GM21515 (cell line): ENCODE measurements around the gene UNC119.

ENCODE experiments used
- ATAC-seq: cut with Tn5 transposase; IDR thresholded peaks from one replicate; pipeline ENCODE4 v1.9.1; 2021; ENCODE audit not compliant: unreplicated experiment

UNC119 gene

DNA sequence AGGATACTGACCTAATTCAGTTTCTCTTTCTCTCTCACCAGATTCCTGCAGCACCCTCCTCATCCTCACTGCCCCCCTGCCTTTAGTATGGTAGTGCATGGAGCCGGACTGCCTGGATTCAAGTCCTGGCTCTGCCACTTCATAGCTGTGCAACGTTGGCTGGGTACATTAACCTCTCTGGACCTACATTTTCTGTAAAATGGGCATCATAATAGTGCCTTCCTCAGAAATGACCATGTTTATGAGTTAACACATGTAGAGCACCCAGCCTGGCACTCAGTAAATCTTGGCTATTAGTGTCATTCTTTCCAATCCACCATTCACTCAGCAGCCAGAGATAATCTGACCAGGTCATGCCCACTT, 7.3 kb downstream of the UNC119 start:
- no peak for ATAC-seq

DNA sequence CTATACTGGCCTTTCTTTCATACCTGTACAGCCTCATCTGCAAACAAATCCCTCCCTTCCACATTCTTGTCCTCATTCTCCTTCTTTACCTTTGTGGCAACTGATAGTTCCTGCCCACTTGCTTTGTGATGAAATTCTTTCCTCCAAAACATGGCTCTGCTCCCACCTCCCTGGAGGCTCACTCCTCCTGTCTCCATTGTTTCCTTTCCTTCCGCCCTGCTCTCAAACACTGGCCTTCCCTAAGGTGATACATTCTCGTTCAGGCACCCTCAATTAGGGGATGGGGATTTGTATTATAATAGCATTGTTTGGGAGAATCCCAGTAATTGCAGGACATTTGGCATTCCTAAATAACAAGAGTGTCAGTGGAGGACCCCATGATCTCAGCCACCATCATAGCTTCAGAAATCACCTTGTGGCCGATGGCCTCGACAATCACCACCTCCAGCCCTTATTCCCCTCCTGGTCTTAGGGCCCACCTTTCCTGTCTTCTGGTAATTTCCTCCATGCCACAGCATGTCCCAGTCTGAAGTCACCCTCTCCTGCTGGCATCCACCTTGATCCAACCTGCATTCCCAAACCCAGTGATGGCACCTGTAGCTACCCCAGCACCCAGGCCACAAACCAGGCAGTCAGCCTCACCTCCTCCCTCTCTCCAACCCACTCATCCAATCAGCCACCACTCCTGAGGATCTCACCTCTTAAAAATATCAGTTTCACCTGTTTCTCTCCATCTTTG, 7.9 kb downstream of the UNC119 start:
- no peak for ATAC-seq

DNA sequence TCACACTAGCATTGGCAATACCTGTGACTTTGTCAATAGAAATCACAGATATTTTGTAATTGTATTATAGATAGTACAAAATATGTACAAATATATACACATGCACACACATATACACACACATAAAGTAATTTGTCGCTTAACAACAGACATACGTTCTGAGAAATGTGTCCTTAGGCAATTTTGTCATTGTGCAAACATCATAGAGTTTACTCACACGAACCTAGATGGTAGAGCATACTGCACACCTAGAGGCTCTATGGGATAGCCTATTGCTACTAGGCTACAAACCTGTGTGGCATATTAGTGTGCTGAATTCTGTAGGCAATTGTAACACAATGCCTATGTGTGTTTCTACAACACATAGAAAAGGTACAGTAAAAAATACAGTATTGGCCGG, 11.0 kb downstream of the UNC119 start:
- no peak for ATAC-seq

DNA sequence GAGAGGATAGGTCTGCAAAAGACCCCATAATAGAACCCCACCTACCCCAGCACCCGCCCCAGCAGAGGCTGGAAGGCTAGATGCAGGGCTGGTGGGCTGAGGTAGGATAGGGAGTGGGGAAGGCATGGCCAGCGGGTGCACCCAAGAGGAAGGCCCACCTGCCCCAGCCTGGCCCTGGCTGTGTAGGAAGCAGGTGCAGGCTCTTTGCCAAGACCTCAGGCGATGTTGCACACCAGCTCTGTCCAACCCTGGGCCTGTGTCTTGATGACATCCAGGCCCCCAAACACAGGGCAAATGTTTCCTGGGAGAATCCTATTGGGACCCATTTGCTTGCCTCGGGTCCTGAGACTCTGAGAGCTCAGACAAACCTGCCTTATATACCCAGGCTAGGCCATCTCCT, 12.2 kb downstream of the UNC119 start:
- no peak for ATAC-seq

DNA sequence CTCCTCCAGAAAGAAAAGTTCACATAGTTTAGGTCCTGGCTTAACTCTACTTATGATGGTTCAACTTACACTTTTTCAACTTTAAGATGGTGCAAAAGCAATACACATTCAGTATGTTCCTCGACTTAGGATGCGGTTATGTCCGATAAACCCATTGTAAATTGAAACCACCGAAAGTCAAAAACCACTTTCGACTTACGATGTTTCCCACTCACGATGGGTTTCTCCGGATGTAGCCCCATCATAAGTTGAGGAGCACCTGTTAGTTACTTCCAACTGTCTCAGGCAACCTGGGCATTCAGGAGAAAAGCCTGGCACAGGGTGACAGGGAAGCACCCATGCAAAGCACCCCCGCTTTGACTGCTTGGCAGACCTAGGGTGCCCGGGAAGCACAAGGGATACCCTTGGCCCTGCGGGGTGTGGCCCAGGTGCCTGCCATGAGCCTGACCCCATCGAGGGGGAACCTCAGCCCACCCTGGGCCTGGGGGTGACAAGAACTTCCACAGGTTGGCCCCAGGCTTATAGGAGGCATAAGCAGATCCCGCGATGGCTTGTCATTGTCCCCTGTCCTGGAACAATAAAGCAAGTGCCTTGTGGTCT, 14.0 kb downstream of the UNC119 start:
- ATAC-seq, result no peak

DNA sequence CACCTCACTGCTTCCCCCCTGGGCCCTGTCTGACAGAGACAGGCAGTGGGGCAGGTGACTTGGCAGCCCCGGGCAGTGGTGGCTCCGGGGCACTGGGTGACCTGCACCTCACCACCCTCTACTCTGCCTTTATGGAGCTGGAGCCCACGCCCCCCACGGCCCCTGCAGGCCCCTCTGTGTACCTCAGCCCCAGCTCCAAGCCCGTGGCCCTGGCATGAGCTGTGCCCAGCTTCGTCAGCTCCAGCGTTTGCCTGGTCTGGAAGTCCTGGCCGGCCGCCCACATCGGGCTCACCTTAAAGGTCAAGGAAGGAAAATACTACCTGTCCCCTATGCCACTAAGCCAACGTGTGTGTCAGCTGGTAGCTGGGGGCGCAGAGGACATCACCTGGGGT, 15.2 kb downstream of the UNC119 start:
- no peak for ATAC-seq

DNA sequence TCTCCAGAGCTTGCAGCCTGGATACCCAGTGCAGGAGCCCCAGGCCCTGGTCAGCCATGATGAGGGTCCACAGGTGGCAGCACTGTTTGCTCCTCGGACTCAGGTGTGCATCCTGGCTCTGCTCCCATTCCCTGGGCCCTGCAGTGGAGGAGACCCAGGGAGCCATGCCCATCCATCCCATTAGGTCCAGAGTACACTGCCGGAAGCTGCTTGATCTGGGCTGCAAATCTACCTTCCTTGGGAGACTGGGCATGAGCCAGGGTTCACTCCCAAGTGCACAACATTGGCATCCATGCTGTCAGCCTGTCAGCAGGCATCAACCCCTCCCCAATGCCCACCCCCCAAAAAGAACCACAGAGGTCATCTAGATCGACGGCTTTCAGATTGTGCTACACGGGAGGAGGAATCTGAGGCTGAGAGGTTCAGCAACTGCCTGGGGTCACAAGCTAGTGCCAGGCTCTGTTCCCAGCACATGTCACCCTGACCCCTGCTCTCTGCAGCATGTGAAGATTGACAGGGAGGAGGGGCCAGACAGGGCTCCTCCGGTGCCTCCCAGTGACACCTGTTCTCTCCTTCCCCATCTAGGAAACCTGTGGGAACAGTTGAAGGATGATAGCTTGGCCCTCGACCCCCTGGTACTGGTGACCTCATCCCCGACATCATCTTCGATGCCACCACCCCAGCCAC, 15.7 kb downstream of the UNC119 start:
- no peak for ATAC-seq

DNA sequence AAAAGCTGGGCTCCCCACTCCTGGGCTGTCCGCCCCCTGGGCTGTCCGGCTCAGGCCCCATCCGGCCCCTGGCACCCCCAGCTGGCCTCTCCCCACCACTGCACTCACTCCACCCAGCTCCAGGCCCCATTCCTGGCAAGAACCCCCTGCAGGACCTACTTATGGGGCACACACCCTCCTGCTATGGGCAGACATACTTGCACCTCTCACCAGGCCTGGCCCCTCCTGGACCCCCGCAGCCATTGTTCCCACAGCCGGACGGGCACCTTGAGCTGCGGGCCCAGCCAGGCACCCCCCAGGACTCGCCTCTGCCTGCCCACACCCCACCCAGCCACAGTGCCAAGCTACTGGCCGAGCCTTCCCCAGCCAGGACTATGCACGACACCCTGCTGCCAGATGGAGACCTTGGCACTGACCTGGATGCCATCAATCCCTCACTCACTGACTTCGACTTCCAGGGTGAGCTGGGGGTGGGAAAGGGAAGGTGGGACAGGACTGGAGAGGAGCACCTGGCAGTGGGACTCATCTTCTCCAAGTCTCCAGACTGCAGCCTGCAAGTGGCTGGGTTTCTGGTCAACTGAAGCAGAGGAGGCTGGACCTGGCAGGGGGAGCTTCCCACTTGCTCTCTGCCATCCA, 17.6 kb downstream of the UNC119 start:
- no peak for ATAC-seq

DNA sequence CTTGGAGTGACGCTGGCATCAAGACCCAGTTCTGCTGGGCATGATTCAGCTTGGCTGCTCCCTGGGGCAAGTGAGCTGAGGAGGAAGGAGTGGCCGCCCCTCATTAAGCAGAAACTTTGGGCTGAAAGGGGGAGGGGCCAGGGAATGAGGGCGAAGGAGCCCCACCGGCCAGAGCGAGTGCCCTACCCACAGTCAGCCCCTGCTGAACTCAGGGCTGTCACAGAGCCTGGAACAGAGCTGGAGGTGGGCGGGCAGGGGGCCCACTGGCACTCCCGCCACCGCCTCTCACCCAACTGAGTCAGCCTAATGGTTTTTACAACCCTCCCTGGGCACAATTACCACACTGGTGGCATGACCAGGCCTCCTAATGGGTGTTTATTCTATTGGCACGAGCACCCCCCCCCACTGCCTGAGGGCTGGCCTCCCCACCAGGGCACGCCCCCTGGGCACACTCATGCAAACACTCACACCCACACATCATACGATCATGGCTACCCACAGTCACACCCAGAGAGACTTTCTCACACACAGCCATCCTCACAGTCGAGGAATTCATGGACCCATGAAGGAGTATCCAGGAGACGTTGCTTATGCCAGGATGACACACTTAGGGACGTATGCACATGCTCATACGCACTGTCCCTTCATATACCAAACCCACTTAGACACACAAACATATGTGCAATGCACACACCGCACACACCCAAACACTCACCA, 19.2 kb downstream of the UNC119 start:
- no peak for ATAC-seq

DNA sequence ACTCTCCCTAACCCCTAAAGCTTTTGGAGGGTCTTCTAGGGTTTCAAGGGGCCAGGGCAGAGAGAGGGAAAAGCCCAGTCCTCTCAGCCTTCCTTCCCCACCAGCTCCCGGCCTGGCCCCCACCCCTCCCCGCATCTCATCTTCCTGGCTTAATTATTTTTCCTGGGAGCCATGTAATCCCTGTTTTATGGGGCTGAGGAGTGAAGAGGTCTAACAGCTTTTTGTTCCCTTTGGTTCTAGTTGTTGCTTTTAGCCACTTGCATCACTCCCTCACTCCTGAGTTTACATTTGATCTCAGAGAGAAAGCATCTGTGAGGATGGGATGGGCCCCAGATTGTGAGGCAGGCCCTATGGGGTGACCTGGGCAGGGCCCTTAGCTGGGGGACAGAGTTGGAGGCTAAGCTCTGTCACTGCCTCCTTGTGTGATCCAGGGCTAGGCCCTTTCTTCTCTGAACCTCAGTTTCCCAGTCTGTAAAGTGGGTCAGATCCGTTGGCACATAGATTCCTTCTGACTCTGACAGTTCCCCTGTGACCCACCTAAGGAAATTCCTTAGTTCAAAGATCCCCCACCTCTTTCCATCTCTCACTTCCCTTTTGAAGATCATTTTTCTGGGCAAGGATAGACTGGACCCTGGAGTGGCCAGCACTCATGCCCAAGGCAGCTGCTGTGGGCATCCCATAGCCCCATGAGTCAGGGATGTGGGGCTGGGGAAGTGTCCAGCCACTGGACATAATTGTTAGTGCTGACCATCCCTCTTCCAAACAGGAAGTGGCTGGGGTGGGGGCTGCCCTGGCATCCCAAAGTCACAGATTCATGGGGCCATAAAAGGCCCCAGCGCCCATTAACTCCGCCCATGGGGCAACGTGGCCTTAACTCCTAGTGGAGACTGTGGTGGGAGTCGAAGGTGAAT, 20.1 kb downstream of the UNC119 start:
- ATAC-seq, result no peak

DNA sequence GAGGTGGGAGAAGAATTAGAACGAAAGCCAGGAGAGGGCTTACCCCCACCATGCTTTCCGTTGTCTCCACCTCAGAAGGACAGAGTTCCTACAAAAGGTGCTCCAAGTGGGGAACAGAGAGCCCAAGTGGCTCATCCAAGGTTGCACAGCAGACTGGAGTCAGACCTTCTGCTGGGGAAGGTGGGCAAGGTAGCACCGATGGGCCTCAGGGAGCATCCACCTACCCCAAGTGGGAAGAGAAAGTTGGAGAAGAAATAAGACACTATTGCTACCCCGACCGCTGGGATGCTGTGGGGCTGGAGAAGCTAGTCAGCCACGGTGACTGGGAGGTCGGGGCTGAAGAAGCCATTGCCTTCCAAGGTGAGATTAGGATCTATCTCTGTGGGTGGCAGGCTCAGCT, 21.5 kb downstream of the UNC119 start:
- no peak for ATAC-seq

DNA sequence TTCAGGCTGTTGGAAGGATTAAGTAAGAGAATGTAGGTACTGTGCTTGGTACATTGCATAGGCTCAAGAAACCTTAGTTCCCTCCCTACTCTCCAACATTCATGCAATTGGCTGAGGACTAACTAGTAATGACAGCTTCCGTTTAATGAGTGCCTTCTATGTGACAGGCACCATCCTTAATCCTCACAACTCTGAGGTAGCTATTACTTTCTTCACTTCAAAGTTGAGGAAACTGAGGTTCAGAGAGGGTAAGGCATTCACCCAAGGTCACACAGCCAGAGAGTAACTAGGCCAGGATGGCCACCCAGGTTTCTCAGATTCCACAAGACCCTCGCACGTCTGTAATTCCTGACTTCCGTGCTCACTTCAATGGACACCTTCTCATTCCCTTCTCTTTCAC, 22.2 kb downstream of the UNC119 start:
- no peak for ATAC-seq

DNA sequence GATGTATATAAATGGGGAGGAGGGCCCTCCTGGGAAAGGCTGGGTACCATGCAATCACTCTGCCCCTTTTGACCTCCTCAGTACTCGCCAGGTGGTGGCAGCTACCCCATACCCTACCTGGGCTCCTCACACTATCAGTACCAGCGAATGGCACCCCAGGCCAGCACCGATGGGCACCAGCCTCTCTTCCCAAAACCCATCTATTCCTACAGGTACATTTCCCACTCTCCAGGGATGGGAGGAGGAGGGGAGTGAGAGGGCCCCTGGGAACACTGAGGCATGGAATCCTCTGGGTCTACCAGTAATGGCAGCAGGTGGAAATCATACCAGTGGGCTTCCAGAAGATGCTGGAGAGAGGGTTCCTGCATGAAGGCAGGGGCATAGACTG, 23.4 kb downstream of the UNC119 start:
- ATAC-seq, result no peak

DNA sequence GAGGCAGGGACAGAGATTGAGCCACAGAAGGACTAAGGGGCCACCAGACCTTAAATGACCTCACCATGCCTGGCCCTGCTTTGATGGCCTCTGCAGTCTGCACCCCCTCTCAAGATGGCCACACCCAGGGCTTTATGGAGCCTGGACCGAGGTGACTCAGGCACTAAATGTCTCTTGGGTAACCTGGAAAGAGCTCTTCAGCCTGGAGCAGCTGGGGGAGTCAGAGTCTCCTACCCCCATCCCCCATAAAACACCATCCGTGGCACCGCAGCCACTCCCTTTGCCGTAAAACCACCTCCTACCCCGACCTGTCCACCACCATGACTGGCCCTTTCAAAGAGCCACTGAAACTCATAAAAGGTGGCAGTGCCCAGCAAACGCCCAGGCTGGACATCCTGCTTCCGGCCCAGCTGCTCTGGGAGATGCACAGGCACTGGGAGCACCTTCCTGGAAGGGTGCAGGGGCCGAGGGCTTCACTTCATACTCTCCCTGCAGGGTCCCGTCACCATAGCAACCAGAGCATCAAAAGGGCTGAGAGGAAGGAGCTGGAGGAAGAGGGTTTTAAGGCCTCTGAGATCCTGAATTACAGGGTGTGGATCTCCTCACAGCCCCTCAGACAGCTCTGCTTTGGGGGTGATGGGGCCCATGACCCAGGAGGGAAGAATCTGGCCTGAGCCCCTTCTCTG, 24.0 kb downstream of the UNC119 start:
- ATAC-seq, result no peak

DNA sequence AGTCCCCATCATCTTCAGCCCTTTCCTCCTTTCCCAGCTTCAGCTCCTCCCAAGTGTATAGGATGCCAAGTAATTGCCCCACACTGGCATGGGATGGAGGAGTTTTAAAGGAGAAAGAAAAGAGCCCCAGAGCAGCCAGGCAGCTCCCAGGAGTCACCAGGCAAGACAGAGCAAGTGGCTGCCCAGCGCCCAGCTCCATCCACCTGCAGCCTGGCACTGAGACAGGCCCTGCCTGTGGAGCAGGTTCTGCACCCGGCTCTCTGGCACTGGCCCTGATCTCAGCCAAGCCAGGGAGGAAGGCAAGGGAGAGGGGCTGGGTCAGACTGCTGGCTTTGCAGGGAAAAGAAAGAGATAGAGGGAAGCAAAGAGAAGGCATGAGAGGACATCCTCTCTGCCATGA, 24.6 kb downstream of the UNC119 start:
- no peak for ATAC-seq

DNA sequence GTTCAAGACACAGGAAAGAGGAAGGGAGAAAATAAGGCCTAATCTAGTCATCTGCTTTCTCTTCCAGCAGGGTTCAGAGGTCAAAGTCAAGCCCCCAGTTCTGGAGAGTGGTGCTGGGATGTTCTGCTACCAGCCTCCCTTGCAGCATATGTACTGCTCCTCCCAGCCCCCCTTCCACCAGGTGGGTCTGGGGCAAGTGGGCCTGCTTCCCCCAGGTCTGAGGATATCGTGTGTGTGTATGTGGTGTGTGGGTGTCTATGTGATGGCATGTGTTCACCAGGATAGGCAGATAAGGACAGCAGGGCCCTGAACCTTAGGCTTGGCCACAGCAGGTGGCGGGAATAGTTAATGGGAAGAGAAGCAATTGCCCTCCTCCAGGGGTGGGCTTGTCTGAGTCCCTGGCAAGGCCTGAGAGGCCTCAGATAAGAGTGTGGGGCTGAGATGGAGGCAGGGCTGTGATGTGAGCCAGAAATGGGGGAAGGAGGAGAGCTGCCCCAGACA, 25.2 kb downstream of the UNC119 start:
- no peak for ATAC-seq

DNA sequence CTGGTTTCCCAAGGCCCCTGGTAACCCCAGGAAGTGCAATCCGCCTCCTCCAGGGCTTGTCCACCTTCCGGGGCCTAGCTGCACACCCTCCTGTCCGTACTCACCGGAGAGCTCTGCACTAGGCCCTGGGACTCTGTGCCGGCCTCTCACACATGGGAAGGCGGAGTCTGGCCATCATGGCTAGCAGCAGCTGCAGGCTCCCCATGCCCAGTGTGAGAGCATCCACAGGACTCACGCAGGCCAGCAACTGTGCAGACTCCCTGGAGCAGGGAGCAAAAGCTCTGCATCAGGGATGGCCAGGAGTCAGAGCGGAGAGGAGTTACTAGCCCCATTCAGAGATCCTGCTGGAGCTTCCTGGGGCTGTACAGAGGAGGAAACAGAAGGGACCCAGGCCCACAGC, 26.0 kb downstream of the UNC119 start:
- no peak for ATAC-seq

DNA sequence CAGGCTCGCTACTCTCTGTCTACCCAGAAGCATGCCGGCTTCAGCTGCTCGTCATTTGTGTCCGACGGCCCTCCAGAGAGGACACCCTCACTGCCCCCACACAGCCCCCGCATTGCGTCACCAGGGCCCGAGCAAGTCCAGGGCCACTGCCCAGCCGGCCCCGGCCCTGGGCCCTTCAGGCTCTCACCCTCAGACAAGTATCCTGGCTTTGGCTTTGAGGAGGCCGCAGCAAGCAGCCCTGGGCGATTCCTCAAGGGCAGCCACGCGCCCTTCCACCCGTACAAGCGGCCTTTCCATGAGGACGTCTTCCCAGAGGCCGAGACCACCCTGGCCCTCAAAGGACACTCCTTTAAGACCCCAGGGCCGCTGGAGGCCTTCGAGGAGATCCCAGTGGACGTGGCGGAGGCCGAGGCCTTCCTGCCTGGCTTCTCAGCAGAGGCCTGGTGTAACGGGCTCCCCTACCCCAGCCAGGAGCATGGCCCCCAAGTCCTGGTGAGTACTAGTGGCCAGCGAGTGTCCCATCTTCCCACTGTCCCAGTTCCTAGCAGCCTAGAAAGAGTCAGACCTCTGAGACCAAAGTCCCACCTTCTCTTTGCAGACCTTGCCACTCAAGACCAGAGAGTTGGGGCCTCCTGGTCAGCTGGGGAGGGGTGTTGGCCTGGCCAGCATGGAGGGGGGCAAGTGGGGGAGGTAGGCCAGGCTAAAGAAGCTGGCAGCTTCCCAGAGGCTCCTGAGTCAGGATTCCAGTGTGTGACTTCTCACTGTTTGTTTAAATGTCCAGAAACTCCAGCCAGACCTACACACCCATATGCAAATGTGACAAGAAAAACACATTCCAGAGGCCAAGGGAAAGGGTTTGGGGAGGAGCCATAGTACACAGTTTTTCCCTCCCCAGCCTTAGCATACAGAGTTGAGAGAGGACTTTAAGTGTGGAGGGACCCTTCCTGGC, 27.7 kb downstream of the UNC119 start:
- no peak for ATAC-seq

DNA sequence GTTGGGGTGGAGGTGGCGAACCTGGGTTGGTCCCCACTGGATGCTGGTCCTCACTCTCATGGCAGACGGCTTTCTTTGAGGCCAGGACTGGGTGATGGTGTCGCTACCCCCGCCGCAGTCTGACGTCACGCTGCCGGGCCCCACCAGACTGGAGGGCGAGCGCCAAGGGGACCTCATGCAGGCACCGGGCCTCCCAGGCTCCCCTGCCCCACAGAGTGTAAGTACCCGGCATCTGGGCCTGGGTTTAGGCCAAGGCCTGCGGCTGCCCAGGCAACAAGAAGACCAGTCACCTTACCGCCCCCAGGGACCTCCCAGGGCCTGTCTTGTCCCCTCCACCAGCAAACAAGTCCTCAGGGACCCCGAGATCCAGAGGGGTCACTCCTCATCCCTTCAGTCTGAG, 28.5 kb downstream of the UNC119 start:
- no peak for ATAC-seq
